HG03520 (cell line): ENCODE measurements around the gene TRAF6.

ENCODE experiments used
- ATAC-seq: cut with Tn5 transposase; IDR thresholded peaks from one replicate; pipeline ENCODE4 v1.9.1; 2021; ENCODE audit warnings: mild to moderate bottlenecking, moderate library complexity; ENCODE audit not compliant: unreplicated experiment

Gene TRAF6

DNA sequence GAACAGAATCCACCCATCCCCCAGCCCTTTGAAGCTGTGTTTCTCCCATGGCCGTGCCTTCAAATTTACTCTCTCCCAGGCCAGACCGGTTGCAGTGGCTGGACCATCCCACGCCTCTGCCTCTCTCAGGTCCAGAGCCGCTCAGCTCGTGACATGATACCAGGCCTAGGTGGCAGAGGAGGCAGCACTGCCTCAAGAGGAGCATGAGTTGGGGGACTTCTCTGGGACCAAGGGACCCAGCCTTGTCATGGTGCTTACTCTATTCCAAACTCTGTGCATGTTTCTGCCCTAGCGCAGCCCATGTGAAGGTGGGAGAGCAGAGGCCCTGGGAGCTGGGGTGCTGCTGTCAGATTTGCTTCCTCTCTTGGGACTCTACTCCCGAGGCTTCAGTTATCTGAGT is 51.0 kb downstream of the TRAF6 start:
- no peak for ATAC-seq

DNA sequence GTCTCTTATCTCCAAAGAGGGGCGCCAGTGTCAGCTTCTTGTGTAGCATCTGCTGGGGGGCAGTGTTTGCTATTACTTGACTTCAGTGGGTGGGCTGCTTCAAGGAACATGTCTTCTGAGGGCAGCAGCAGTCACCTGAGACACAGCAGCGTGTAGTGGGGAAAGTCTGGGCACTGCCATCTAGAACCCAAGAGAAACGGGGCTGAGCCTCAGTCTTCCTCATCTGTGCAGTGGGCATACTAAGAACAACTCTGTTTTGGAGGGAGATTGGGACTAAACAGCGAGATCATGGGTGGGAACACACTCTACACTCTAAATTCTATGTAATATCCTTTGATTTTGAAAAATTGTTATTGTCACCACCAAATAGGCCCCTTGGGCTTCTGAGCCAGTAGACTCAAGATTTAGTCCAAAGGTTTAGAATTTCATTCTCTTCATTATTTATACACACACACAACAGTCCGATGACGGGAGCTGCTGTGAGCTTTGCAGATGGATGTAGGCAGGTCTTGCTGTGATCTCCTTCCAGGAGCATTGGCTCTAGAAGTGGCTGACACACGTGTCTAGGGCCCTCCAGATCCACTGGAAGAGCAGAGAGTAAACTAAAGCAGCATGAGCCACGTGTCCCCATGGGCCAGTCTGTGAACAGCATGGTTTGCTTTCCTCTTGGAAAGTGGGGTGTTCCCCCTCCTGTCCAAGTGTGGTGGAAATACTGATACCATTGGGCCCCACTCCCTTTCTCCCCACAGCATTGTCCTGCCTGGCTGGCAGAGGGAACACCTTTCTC is 51.8 kb downstream of the TRAF6 start:
- no peak for ATAC-seq

DNA sequence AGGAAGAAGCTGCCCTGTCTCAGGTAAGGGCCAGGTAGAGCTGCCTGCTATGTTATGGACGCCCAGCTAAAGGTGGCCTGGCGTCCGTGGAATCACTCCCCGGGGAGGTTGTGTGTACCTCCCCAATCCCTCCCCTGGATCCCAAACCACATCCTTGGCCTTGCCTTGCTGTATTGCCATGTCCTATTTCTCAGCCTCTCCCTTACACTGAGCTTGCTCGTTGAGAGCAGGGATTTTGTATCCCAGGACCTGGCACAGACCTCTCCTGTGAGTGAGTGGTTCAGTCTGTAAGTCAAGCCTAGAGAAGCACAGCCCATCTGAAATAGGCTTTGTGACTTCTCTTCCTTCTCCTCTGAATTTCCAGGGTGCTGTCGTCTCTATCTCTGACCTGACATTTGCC is 53.9 kb downstream of the TRAF6 start:
- ATAC-seq: no peak

DNA sequence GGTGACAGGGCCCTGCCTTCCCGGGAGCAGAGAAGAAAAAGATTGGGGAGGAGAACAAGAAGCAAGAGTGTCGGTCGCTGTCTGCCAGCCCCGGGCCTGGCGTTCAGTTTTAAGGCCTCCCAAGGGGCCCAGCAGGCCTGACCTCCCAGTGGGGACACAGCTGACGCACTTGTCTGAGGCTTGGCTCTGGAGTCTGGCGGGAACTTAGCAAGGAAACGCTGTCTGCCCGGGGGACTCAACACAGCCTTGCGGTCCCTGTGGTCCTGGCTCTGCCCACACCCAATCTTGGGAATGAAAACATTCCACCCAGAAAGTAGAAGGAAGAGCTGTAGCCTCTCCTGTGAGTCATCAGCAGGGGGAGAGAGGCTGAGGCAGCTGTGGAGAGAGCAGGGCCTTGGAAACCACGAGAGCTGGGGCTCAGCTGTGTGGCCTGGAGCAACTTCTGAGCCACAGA is 54.4 kb downstream of the TRAF6 start:
- ATAC-seq: no peak

GRCh38 chr11:36454941-36455631 is 55.0 kb downstream of the TRAF6 start:
- ATAC-seq: no peak

GRCh38 chr11:36454551-36454940 is 55.5 kb downstream of the TRAF6 start:
- no peak for ATAC-seq

DNA sequence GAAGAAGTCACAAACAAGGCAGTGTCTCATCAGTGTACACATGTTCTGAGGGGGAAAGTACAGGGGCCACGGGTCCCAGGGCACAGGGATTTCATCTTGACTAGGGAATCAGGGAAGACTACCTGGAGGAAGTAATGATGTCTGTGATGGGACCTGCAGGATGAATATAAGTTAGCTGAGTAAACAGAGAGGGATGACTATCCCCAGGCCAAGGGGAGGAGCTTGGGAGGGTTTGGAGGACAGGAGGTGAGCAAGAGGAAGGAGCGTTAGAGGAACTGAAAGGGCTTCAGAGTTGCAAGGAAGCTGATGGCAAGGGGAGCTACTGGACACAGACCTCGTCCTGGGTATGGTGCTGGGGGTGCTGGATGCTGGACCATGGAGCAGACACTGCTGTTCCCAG is 56.4 kb downstream of the TRAF6 start:
- ATAC-seq: no peak

- ATAC-seq: no peak
These were observed 57.1 kb downstream of the TRAF6 start for GRCh38 chr11:36452961-36453360.

- no peak for ATAC-seq
These were observed 57.7 kb downstream of the TRAF6 start for GRCh38 chr11:36452236-36452940.

- ATAC-seq: no peak
These were observed 58.4 kb downstream of the TRAF6 start for GRCh38 chr11:36451681-36452080.

DNA sequence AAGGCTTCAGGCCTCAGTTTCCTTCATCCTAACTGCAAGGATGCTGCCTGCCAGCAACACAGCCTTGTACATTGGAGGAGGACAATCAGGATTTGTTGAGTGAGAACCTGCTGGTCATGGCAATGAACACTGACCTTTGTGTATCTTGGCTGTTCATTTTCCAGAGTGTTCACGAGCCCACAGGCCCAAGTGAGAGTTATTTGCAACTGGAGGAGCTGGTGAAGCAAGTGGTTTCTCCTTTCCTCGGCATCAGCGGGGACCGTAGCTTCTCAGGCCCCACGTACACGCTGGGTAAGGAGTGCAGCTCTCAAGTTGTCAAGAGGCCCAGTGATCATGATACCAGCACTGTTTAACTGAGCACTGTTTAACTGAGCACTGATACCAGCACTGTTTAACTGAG is 59.0 kb downstream of the TRAF6 start:
- ATAC-seq: no peak

GRCh38 chr11:36450110-36450572 is 59.9 kb downstream of the TRAF6 start:
- peak; percentile 73 for ATAC-seq

DNA sequence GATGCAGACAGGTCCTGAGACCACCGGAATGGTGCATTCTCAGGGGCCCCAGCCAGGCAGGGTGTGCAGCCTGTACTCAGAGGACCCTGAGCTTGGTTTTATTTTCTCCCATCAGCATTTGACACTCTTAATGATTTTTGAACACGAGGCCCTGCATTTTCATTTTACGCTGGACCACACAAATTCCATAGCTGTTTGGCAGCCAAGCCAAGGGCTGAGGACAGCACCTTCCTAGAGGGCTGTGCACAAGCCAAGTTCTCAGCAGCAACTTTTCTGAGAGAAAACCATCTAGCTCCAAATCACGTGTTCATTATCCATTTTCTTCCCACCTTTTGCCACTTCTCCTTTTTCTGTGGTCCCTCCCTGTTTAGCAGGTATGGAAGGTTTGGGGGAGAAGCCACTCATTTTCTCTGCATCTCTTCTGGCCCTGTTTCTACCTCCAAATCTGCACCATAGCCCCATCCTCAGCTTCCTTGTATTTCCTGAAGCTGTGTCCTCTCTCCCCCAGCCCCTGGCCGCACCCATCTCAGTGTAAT is 60.4 kb downstream of the TRAF6 start:
- ATAC-seq: peak; percentile 5

GRCh38 chr11:36447947-36448346 is 62.1 kb downstream of the TRAF6 start:
- ATAC-seq: no peak

DNA sequence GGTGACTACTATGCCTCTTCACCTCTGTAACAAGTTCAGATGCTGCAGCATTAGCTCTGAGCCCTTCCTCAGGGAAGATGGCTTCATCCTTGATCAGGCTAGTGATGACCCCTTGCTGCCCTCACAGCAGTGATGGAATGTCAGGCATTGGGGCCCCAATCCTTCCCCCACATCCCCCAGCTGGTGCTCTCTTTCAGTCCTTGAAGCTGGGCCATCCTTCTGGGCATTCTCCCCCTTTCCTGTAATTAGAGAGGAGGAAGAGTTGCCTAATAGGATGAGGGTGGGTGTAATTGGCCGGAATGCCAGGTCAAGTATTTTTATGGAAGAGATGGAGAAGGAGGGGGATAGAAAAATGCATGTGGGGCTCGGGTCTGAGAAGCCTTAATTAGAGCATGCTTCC is 62.6 kb downstream of the TRAF6 start:
- ATAC-seq: no peak

DNA sequence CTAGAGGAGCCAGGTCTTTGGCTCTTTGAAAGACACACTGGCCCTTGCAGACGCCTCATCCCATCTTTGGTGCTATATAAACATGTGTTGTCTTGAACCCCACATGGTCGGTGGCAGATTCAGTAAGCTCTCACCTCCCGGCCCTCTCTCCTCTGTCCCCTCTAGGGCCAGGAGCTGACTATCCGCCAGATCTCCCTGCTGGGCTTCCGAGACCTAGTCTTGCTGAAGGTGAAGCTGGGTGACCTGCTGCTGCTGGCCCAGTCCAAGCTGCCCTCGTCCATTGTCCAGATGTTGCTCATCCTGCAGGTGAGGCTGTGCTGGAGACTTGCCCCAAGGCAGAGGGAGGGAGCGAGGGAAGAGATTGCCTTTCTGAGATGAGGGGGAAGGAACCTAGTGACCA is 63.9 kb downstream of the TRAF6 start:
- no peak for ATAC-seq

DNA sequence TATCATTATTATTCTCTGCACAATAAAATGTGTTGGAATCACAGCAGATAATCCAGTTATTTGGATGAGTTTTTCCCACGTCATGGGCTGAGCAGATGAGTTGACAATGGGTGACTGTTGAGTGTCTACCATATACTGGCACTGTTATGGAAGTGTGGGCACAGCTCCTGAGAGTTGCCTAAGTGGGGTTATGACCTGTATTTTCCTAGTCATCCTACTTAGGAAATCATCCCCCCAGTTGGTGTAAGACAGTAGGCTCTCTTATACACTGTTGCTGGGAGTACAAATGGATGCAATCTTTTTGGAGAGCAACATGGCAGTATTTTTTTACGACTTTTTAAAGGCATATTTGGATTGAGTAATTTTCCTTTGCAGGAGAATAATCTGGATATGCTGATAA is 66.4 kb downstream of the TRAF6 start:
- no peak for ATAC-seq

- peak; percentile 95 for ATAC-seq
These were observed 68.4 kb downstream of the TRAF6 start for GRCh38 chr11:36441610-36442208.

DNA sequence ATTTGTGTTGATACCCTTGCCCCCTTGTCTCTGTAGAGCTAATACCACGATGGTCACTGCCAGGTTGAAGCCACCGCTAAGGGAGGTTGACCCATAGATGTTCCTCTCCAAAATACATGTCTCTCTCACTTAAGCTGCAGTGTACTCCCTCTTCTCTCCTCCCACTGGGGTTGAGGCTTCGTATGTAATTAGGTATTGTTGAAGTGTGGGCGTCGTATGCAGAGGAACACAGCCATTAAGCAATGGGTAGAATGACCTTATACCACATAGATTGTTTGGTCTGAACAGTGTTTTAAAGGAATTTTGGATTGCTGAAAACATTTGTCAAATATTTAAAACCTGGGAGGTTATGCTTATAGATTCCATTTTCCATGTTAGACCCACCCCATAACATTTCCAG is 71.9 kb downstream of the TRAF6 start:
- ATAC-seq: no peak

DNA sequence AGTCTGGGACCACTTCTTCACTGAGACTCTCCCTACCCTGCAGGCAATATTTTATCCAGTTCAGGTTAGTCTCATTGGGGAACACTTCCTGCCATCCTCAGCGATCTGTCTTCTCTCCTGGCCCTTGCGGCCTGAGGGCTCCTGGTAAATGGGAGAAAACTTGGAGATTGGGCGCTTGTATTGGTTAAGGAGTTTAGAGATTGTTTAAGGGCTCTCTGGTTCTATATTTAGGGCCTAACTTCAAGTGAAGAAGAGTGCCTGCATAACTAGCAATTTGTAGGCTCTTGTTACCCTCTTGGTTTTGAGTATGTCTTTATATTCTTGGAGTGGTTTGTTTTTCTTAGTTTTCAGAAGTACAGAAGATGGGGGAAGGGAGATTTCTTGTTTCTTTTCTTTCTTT is 72.7 kb downstream of the TRAF6 start:
- ATAC-seq: no peak
